NCI-H526 (cell line): ENCODE measurements around the gene RAMP1.
"Not testable (repeated sequence)": the region's sequence is repeated elsewhere in the genome, so short reads cannot be mapped to it uniquely, and the experiment has no call there.

ENCODE experiments used
- DNase-seq, 2 experiments: peaks; one replicate each; lab custom pipeline; 2025; lab: John Stamatoyannopoulos, UW

Gene RAMP1

DNA sequence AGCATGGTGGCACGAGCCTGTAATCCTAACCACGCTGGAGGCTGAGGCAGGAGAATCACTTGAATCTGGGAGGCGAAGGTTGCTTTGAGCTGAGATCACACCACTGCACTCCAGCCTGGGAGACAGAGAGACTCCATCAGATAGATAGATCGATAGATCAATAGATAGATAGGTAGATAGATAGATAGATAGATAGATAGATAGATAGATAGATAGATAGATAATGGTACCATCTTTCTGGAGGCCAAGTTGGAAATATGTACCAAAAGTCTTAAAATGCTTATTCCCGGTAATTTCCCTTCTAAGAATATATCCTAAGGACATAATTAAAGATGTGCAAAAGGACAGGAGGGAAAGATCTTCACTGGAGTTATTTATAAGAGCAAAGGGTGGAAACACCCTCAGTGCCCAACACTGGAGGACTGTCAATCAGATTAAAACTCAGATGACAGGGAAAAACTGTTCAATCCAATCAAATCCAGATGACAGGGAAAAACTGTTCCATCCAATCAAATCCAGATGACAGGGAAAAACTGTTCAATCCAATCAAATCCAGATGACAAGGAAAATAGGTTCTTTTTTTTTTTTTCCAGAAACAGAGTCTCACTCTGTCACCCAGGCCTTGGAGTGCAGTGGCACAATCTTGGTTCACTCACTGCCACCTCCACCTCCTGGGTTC, 58.4 kb downstream of the RAMP1 start:
- DNase-seq: no peak

- no peak for DNase-seq
Observed at GRCh38 chr2:237919593-237919992, 60.2 kb downstream of the RAMP1 start.

DNA sequence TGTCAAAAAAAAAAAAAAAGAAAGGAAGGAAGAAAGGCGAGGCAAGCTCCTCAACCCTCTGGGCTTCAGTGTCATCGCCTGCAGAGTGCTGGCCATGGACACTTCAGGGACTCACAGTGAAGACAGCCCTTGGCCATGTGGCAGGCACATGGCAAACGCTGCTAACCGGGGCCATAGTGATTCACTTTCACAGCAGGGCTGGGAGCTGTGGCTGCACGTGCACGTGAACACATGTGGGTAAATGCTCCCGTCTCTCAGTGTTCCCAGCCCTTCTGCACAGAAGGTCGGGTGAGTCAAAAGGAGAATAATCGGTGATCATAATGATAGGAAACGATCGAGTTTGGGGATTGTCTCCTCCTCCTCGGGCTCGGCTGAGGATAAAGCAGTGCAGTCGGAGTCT, 61.2 kb downstream of the RAMP1 start:
- DNase-seq: no peak

- peak in 1 of 2 experiments; percentile 81 for DNase-seq
Observed at GRCh38 chr2:237921967-237922492, 62.6 kb downstream of the RAMP1 start.

DNA sequence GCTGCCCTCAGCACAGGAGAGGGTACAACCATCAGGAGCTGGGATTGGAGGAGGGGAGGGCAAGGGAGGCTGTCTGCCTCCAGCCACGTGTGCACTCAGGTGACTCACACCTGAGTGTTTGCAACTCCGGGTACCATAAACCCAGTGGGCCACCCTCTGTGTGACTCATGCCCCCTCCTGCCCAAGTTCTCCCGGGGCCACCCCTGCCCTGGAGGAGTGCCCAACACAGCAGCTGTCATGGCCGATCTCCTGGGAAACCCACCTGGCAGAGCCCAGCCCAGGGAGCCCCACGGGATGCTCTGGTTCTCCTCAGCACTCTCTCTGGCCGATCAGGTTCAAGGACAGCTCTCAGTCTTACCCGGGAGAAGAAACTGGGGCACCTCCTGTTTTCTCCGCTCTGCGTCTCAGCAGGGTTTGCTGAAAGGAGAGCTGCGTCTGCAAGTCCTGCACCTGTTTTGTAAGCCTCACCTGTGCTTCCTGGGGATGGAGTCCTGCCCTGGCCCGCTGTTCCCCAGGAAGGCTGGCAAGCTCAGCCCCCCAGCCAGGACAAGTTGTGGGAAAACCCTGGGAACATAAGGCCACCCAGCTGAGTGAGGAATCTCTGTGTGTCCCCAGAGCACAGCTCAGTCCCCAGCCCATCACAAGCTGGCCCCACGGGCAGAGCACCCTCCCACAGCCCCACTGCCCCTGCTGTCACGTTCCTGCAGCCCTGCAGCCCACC, 63.4 kb downstream of the RAMP1 start:
- peak in 1 of 2 experiments; percentile 18 for DNase-seq

- DNase-seq: peak; percentile 11 to 89
Observed at GRCh38 chr2:237923481-237924163, 64.2 kb downstream of the RAMP1 start.

GRCh38 chr2:237924164-237924534, 64.7 kb downstream of the RAMP1 start:
- no peak for DNase-seq

DNA sequence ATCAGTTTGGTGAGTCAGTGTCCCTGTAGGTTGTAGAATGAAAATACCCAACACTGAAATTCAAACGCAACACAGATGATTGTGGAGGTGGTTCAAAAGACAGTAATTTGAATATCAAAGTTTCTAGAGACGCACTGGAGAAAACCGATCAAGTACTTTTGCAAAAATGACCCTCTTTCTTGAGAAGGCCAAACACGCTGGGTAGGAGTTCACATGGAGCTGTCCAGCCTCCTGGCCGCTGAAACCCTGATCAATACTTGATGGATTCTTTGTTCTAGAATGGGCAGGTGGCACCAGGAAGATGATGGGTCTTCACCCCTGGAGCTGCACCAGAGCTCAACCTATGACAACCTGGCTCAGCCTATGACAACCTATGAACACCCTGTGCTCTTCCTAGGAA, 67.7 kb downstream of the RAMP1 start:
- DNase-seq: no peak

GRCh38 chr2:237927986-237928385, 68.6 kb downstream of the RAMP1 start:
- DNase-seq: no peak

DNA sequence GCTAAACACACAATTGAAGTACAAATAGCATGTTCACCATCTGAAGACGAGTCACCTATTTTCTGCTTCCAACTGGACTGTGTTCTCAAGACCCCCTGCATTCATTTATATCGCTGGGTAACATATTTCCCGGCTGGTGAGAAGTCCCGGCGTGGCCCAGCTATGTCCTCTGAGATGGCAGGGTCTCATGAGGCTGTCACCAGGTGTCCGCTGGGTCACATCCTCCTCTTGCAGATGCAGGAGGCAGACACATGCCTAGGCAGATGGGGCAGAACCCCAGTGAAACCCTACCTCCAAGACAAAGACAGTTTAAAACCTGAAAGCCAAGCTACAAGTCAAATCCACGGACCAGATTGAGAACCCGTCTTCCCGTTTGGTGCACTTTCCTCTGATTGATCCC, 70.6 kb downstream of the RAMP1 start:
- DNase-seq: no peak

DNA sequence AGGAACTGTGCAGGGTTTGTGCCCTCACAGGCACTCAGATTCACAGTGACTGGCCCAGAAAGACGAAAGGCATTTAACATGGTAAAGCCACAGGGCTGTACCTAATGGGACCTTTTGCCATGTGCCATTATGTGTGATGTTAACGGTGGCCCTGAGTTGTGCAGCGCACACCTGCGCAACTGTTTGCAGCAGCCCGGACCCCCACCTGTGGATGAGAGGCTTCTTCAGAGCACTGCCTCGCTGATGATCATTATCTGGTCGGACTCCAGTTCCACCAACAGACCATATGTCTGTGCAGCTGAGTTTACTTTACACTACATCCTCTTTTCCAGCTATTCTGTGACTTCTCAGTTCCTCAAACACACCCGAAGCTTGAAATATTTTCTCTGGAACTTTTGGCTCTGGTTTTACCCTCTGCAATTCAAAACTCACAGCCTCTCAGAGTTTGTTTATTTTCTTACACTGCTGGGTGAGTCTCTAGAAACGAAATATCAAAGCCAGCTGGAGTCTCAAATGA, 71.8 kb downstream of the RAMP1 start:
- DNase-seq: no peak

DNA sequence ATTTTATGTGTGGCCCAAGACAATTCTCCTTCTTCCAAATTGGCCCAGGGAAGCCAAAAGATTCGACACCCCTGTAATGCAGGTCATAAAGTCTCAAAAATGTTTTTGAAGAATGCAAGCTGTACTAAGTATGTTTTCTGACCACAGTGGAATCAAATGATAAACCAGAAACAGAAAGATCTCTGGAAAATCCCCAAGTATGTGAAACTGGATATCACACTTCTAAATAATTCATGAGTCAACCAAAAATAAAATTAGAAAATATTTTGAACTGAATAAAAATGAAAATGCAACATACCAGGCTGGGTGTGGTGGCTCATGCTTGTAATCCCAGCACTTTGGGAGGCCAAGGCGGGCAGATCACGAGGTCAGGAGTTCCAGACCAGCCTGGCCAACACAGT, 73.3 kb downstream of the RAMP1 start:
- no peak for DNase-seq

DNA sequence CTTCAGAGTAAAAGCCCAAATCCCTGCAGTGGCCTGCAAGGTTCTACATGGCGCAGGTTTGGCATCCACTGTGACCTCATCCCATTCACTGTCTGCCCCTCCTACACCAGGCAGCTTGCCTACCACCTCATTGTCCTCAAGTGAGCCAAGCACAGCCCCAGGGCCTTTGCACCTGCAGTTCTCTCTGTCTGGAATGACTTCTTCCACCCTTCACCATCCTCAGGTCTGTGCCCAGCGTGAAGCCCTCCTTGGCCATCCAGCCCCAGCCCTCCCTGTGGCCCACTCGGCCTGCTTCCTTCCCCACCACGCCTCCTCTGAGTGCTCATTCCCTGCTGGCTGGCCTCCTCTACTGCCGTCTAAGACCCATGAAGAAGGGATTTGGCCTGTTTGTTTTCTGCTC, 74.8 kb downstream of the RAMP1 start:
- no peak for DNase-seq

GRCh38 chr2:237935740-237936452, 76.5 kb downstream of the RAMP1 start:
- DNase-seq: no peak

DNA sequence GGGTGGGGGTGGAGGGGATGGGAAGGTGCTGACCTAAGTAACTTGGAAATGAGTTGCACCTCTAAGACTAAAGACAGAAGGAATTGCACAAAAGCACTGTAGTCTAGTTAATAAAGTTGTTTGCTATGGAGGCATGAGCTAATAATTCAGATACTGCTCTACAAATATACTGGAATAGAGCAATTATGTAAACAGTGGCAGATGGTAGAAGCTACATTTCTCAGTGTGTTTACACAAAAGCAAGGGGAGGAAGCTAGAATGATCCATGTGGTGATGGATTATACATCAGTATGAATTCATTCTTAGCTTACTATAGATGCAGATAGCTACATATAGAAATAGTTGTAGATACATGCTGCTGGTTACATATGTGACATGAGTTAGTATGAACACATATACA, 79.8 kb downstream of the RAMP1 start:
- no peak for DNase-seq

- no peak for DNase-seq
Observed at GRCh38 chr2:237940828-237941227, 81.4 kb downstream of the RAMP1 start.

DNA sequence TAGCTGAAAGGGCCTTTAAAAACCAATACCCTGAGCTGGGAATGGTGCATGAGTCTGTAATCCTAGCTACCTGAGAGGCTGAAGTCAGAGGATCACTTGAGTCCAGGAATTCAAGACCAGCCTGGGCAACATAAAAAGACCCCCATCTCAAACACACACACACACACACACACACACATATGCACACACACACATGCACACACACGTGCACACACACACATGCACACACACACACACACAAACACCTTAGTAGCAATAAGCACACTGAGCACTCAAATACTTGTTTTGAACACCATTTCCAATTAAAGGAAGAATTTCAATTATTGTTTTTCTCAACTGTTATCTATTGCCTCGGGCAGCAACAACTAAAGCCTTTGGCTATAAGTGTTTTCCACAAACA, 81.8 kb downstream of the RAMP1 start:
- DNase-seq: no peak

DNA sequence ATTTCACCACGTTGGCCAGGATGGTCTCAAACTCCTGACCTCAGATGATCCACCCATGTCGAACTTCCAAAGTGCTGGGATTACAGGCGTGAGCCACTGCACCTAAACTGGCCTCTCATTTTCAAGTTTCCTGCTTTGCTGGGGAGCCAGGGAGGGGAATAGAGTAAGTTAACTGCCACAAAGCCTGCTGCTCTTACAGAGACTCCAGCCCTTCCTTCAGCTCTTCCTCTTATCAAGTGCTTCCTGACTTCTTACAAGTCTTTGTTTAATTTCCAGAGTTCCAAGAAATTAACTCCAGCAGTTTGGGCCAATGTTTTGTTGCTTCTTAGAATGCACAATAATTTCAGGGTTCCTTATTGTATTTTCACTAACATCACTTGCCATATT, 83.1 kb downstream of the RAMP1 start:
- no peak for DNase-seq

DNA sequence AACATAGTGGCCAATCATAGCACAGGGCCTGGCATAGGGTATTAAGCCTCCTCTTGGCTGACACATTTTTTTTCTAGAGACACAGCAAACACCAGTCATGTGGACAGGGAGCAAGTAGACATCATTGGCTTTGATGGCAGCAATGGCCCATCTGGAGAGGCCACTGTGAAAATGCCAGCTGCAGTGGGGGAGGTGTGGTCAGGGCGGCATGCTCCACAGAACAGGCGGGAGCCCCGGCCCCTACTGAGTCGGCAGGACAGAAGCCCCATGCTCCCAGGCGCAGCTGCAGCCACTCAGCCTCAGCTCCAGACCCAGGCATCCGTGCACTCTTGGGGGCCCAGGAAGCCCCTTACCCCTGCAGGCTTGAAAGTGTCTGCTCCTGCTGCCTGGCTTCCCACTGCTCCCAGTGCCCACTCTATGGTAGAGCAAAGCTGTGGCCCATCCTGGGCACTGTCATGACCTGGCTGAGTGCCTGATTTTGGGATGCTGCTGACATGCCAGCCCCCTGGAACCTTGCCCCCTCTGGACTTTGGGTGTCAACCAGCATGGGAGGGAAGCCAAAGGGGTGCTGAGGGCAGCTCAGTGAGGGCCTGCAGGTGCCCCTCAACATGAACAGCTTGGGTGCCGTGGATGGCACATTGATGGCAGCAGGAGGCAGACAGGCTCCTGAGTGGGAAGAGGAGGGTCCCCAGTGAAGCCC, 84.1 kb downstream of the RAMP1 start:
- DNase-seq: no peak

DNA sequence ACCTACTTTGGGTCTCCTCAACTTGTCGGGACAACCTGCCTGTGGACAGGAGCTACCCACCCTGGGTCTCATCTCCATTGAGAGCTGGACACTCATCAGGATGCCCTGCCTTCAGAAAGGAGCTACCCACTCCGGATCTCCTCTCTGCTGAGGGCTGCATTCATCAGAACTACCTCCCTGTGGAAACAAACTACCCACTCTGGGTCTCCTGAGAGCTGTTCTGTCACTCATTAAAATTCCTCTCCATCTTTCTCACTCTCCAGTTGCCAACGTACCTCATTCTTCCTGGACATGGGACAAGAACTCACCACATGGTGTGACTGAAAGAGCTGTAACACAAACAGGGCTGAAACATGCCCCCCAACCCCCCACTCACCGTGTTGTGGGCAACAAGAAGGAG, 84.9 kb downstream of the RAMP1 start:
- DNase-seq: no peak

GRCh38 chr2:237946423-237946822, 87.0 kb downstream of the RAMP1 start:
- no peak for DNase-seq

DNA sequence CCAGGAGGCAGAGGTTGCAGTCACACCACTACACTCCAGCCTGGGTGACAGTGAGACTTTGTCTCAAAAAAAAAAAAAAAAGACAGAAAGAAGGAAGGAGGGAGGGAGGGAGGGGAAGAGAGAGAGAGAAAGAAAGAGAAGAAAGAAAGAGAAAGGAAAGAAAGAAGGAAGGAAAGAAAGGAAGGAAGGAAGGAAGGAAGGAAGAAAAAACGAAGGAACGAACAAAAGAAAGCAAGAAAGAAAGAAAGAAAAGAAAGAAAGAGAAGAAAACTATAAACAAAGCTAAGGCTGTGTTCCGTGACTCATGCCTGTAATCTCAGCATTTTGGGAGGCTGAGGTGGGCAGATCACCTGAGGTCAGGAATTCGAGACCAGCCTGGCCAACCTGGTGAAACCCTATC, 91.9 kb downstream of the RAMP1 start:
- DNase-seq: not testable (repeated sequence)
